DMS53 treated with DMSO at 0.1 percent for 48 hours (cell line): ENCODE data around the gene FAR1.

Experiments
- DNase-seq: peaks from one replicate; lab custom pipeline; 2025; ENCODE audit not compliant: unreplicated experiment; lab: John Stamatoyannopoulos, UW

FAR1 gene

DNA sequence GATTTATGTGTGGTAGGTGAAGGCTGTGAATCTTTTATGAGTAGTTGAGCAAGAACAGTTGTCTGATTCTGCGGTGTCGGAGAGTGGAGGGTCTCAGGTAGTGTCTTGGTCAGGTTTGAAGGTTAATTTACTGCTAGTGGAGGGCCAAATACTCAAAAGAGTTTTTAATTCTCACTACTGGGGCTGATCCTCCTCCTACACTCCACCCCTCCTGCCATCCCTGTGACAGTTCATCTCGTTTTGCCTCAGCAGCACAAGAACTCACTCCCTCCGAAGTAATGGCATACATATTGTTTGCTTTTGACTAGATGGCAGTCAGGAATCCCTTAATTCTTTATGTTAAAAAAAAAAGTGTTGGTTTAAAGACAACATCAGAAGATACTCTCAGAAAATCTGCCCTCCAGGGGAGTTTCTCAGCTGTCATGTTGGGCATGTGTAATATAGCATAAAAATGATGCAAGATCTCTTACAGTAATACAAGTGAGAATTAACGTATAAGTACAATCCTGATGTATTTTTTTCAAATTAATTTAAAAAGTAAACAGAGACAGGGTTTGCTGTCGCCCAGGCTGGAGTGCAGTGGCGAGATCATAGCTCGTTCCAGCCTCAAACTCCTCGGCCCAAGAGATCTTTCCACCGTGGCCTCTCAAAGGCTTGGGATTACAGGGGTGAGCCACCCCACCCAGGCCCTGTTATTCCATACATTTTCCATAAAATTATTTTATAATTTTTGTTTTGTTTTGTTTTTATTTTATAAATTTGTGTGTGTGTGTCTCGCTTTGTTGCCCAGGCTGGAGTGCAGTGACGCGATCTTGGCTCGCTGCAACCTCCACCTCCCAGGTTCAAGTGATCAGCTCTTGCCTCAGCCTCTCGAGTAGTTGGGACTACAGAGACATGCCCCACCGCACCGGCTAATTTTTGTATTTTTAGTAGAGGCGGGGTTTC lies 1.3 kb downstream of the FAR1 start:
- no peak for DNase-seq

DNA sequence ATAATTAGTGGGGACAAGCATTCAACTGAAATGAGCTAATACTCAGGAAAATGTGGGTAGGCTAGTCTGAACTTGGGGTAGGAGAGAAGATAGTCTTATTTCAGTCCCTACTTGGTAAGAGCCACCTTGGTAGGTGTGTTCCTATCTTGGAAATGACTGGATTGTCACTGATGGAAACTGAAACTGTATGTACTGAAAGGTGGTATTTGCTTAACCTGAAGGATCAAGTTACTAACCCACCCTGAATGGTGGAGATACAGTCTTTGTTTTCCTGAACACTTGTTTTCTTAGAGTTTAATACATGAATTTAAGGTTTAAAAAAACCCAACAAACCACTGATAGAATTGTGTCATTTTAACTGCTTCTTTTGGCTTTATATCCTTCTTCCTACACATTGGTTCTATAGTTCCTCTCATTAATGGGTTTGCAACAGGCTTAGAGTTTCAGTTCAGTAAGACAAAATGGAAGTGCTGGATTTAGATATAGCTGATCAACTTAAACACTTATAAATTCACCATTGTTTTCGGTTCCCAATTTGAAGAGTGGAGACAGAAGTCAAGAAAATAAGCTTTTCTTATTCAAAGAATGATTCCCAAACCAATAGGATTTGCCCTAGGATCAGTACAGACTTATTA lies 4.2 kb downstream of the FAR1 start:
- DNase-seq: peak; percentile 2

DNA sequence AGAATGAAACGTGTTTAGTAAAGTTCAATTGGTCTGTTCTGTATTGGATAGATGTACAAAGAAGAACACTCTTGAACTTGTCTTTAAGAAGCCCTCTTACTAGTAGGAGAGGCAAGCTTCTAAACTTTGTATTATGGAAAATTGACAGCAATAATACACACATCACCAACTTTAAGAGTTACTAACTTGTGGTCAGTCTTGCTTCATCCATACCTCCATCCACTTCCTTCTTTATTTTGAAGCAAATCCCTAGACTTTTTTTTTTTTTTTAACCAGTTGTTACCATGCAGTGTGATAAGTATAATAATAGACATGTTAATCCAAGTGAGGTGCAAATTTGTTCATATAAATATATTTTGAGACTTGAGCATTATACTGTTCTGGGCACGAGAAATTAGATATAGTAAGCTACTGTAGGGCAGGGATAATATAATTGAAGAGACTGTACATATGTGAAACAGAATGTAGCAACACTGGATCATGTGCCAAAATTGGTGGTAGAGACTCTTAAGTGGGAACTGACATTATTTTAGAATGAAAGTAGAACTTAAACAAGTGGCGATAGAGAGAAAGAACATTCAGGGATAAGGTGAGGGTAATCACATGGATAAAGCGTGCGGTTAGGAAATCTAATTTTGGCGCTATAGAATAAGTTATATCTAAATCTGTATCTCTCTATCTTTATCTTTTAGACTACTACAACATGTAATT lies 6.5 kb downstream of the FAR1 start:
- no peak for DNase-seq

DNA sequence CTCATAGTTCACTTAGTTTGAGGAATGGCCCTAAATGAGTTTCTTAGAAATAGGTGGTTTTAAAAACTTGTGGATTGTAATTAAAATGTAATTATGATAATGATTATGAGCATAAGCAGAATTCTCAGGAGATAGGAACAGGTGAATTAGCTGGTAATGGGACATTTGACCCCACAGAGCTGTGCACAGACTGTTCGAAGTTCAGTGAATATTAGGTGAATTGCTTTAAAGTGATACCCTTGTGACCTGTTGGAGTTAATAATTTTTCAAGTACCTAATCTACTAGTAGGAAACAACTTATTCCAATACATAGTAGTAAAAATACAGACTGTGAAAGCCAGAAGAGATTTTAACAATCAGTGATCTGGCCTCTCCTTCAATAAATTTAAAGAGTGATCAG lies 8.1 kb downstream of the FAR1 start:
- DNase-seq: no peak

DNA sequence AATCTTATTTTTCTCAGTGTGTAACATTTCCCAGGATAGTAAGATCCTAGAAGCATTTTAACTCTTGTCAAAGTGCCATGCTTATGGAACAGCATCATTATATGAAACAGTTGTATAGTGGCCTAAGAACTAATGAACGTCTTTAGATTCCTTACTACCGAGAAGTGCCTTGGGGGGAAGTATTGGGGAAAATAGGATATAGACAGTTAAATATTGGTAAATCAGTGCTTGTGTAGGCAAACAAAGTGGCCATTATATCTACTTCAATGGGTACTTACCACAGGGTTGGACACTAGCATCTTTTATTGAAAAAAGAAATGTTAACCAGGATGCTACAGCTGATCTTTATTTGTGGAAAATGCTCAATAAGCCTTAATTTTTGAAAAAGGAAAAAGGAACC lies 11.3 kb downstream of the FAR1 start:
- DNase-seq: no peak

DNA sequence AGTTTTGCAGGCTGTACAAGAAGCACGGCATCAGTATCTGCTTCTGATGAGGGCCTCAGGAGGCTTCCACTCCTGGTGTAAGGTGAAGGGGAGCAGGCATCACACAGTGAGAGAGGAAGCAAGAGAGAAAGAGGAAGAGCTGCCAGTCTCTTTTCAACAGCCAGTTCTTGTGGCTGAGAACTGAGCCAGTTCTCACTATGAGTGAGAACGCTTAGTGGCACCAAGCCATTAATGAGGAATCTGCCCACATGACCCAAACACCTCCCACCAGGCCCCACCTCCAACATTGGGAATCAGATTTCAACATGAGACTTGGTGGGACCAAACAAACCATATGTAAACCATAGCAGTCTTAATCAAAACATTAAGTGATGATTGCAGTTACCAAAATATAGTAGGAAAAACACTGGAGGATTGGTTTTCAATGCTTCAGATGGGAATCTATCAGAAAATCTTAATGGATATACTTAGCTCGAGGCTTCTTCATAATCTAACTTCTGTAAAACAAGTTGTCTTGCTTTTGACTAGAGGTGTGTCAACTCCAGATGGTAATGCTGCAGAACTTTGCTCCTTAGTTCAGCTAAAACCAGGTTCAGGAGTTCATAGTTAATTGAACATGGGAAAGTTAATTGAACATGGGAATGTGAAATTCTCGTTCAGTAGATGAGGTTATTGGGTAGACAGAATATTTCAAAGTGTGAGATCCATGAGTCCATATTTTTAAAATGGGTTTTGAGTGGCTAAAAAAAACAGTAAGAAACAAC lies 12.2 kb downstream of the FAR1 start:
- DNase-seq: no peak

DNA sequence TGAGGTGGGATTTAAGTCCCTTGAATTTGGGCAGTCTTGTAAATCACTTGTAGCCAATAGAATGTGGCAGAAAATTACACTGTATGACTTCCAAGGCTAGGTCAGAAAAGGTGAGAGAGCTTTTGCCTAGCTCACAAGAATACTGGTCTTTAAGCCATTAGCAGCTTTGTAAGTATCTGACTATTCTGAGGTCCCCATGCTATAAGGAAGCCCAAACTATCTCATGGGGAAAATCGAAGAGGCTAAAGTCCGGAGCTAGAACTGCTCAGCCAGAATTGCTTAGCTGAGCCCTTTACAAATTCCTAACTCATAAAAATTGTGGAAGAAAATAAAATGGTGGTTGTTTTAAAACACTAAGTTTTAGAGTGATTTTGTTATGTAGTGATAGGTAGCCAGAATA lies 13.0 kb downstream of the FAR1 start:
- DNase-seq: no peak

DNA sequence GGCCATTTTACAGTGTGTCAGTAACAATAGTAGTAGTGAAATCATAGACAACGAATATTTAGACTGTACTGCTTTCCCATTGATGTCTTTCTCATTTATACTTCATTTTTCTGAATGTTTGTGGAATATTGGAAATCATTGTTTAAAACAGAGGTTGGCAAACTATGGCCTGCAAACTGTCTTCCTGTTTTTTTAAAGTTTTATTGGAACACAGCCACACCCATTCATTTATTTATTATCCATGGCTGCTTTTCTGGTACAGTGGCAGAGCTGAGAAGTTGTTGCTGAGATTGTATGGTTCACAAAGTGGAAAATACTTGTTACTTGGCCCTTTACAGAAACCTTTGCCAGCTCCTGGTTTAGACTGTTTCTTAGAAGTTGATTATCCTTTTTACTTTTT lies 13.7 kb downstream of the FAR1 start:
- no peak for DNase-seq

DNA sequence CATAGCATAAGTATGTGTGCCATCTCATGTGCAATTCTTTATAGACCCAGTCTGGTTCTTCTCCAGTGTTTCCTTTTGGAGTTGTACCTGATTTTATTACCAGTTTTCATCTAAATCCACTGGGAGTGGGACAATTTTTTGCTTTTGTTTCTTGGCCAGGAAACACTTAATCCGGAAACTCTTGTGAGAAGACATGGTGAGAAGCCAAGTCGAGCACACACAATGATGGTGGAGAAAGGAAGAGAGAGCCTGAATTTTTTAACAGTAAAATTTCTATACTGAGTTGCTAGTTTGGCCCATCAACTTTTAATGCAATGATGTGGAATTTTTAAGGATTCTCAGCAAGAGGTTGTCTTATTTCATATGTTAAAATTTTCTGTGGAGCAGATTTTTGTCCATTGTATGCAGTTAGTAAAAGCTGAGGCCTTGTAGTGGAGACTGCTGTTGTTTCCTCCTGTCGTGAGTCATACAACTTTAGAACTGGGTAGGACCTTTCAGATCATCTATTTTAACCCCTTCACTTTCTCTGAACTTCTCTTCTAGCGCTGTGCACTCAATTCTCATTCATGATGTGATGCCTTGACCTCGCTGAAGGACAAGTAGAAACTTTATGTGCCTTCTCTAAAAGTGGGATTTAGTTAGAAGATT lies 17.1 kb downstream of the FAR1 start:
- DNase-seq: no peak

DNA sequence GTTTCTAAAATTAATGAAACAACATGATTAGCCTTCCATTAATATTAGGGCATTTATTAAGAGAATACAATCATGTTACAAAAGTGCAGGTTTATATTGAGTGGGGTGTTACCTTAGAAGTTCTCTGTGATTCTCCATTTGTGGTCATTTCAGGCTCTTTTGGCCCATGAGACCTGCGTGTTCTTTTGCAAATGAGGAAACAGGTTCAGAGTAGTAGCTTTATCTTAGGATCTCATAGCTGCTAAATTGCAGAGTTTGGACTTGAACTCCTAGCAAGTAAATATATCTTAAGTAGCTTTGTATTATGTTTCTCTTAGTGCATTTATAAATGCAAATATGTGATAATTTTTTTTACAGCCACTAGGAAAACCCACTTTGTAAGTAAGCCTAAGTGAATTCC lies 18.3 kb downstream of the FAR1 start:
- DNase-seq: no peak

DNA sequence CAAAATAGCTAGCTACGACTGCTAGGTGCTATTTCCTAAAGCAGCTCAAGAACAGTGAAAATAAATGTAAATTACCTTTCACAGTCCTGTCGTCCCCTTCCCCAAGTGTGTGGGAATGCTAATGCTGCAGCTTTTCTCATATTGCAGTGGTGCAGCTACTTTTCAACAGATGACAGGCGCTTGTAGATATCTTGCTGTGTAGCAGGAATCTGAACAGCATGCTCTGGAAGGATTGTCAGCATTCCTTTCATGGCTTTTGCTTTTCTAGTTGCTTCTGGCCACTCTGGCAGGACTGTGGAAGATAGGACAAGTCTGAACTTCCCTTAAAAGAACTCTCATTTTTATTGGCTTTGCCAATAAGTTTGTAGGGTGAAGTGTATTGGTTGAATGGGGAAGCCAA lies 18.8 kb downstream of the FAR1 start:
- DNase-seq: no peak

DNA sequence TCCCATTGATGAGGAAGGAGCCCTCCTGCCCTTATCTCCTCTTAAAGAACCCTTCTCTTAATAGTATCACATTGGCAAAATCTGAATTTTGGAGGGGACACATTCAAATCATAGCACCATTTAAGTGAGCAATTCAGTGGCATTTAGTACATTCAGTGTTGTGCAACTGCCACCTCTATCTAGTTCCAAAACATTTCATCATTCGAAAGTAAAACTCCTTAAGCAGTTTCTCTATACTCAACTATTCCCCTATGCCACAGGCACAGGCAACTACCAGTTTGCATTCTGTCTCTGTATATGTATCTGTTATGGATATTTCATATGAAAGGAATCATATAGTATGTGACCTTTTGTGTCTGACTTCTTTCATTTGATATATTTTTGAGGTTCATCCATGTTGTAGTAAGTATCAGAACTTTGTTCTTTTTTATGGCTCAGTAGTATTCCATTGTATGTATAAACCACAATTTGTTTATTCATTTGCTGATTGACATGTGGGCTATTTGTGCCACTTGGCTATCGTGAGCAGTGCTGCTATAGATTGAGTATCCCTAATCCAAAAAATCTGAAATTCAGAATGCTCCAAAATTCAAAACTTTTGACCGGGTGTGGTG lies 22.9 kb downstream of the FAR1 start:
- no peak for DNase-seq

DNA sequence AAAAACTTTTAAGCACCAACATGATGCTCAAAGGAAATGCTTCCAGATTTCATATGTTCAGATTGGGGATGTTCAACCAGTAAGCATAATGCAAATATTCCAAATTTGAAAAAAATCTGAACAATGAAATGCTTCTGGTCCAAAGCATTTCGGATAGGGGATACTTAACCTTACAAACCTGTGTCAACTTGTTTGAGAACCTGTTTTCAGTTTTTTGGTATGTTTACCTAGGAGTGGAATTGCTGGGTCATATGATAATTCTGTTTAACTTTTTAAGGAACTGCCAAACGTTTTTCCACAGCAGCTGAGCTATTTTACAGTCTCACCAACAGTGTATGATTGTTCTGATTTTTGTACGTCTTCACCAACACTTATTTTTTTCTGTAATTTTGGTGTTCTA lies 23.7 kb downstream of the FAR1 start:
- DNase-seq: no peak

DNA sequence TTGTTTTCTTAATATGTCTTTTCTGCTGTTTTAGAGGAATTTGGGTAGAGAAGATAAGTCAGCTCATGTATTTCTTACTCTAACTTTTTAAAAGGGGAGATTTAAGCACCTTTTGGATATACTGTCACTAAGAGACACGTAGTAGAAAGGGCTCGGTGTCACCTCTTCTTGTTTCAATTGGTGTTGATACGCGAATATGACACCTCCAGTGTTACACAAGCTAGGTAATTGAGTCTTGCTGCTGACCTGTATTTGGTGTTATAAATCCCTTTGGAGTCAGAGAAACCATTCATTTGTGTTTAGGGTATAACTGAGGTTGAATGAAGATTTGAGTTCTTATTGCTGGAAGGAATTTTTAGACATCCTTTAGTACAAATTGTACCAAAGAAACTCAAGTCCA lies 25.6 kb downstream of the FAR1 start:
- DNase-seq: no peak

DNA sequence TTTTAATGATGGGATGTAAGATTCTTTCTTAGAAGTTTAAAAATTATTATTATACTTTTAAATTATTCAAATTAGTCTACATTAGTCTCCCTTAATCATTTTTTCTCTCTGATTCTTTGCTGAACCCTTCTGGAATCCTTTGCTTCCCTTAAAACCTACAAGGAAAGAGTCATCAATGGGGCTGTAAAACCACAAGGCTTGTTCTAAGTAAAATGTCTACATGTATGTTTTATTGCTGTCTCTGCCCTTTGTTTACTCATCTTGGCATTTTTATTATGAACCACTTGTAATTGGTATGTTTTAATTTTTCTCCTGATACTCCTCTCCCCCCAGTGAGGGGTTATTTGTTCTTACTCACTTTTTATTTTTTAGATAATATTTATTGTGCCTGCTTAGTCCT lies 27.4 kb downstream of the FAR1 start:
- no peak for DNase-seq

DNA sequence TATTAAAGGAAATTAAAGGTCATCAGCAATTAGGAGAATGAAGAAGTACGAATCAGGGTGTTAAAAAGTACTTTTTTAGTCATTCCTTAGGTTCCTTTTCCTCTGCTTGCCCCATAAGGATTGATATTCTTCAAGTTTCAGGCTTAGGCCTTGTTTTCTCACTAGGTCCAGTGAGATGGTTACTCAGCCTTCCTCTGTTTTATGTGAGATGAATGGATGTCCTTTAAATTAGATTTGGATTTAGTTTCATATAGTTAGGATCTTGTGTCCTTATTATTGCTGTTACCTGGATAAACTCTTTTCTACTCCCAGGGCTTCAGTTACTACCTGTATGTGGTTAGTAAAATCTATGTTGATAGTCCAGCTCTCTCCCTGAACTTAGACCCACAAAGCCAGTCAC lies 29.2 kb downstream of the FAR1 start:
- no peak for DNase-seq

DNA sequence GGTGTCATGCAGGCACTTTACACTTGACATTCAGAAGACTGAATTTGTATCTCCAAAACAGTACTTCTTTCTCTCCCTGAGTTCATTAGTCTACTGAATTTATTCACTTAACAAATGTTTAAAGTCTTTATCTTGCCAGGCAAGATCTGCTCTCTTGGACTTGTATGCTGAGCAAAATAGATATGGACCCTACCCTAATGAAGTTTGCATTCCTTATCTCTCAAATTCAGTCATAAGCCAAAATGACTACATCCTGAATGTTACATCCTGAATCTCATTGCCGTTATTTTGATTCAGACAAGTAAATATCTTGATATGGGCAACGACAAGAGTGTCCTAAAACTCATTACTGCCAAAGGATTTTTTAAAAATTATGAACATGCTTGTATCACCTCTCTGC lies 29.7 kb downstream of the FAR1 start:
- no peak for DNase-seq

DNA sequence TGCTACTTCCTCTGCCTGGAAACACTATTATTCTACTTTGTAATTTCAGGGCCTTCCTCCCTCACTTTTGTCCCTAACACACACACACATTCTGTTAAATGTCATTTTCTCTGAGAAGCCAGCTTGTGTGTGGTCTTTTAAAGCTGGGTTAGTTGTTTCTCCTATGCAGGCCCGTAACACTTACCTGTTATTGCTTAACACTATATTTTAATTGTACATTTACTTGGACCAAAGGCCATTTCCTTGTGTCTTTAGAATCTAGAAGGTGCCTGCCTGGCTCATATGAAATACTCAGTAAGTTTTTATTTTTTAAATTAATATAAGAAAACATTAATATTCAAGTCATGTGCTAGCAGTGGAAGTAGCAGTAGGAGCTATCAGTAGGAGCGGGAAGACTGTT lies 30.6 kb downstream of the FAR1 start:
- DNase-seq: no peak

DNA sequence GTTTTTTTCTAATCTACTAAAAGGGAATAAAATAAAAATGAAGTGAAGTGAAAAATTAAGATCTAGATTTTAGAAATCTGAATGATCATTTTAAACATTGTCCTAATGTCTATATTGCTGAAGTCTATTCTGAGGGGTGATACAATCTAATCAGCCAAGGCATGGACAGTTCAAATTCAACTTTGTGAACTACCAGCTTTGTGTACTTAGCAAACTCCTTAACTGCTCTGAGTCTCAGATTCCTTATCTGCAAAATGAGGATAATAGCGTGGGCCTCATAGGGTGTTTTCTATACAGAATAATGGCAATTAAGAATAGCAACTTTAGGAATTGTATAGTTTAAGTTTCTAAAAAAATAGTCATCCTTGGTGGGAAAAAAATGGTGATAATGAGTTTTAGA lies 31.4 kb downstream of the FAR1 start:
- DNase-seq: no peak

DNA sequence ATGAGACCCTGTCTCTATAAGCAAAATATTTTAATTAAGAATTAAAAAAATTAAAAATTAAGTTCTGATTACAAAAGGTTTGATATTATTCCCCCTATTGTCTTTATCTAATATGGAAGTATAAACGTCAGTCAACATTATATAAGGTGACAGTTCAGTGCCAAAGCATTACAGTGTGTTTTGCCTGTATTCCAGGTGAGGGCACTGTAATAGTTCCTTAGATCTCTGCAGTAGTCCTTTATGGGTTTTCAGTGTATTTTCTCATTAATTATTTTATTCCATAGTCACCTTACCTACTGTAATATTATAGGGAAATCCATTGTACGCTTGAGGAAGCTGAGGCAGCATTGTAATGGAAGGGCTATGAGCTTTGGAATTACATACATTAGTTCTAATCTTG lies 33.0 kb downstream of the FAR1 start:
- no peak for DNase-seq
